ENCODE data around the gene ANKRD33.

DNA sequence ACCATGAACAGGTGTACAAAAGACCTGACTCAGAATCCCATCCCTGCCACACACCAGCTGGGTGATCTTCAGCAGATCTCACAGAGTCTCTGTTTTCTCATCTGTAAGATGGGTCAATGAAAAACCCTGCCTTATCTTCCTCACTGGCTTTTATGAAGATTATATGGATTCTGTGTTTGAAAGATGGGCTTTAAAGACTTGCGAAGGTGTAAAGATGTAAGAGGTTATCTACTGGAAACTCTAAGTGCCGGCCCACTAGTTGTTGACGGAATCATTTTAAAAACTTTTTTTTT is 15.3 kb upstream of the ANKRD33 start:
- TF ChIP-seq, protein P1, sequence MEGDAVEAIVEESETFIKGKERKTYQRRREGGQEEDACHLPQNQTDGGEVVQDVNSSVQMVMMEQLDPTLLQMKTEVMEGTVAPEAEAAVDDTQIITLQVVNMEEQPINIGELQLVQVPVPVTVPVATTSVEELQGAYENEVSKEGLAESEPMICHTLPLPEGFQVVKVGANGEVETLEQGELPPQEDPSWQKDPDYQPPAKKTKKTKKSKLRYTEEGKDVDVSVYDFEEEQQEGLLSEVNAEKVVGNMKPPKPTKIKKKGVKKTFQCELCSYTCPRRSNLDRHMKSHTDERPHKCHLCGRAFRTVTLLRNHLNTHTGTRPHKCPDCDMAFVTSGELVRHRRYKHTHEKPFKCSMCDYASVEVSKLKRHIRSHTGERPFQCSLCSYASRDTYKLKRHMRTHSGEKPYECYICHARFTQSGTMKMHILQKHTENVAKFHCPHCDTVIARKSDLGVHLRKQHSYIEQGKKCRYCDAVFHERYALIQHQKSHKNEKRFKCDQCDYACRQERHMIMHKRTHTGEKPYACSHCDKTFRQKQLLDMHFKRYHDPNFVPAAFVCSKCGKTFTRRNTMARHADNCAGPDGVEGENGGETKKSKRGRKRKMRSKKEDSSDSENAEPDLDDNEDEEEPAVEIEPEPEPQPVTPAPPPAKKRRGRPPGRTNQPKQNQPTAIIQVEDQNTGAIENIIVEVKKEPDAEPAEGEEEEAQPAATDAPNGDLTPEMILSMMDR (IDR thresholded peaks at IDR 0.05), result no peak
- TF ChIP-seq FOSL2 (IDR thresholded peaks at IDR 0.05; ENCODE audit: borderline replicate concordance, low read depth), result no peak
- no peak for TF ChIP-seq RAD21 (IDR thresholded peaks at IDR 0.05; ENCODE audit: low read length)
- TF ChIP-seq EP300 (IDR thresholded peaks at IDR 0.05; ENCODE audit: borderline replicate concordance in 1 of 2, low read depth in 1 of 2, low read length in 1 of 2), result no peak
- TF ChIP-seq, protein P2, sequence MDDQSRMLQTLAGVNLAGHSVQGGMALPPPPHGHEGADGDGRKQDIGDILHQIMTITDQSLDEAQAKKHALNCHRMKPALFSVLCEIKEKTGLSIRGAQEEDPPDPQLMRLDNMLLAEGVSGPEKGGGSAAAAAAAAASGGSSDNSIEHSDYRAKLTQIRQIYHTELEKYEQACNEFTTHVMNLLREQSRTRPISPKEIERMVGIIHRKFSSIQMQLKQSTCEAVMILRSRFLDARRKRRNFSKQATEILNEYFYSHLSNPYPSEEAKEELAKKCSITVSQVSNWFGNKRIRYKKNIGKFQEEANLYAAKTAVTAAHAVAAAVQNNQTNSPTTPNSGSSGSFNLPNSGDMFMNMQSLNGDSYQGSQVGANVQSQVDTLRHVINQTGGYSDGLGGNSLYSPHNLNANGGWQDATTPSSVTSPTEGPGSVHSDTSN (IDR thresholded peaks at IDR 0.05), result no peak
- no peak for TF ChIP-seq POLR2AphosphoS5 (IDR thresholded peaks at IDR 0.05; ENCODE audit: low read depth, low read length)
- TF ChIP-seq EZH2phosphoT487 (IDR thresholded peaks at IDR 0.05; ENCODE audit: borderline replicate concordance, low read depth), result no peak
- TF ChIP-seq, protein P3, sequence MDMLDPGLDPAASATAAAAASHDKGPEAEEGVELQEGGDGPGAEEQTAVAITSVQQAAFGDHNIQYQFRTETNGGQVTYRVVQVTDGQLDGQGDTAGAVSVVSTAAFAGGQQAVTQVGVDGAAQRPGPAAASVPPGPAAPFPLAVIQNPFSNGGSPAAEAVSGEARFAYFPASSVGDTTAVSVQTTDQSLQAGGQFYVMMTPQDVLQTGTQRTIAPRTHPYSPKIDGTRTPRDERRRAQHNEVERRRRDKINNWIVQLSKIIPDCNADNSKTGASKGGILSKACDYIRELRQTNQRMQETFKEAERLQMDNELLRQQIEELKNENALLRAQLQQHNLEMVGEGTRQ (IDR thresholded peaks at IDR 0.05; ENCODE audit: borderline replicate concordance, low read depth, low read length), result no peak
- TF ChIP-seq RCOR1 (IDR thresholded peaks at IDR 0.05; ENCODE audit: low read length), result no peak
- no peak for TF ChIP-seq FOXJ3 (CRISPR knock-in tag; IDR thresholded peaks at IDR 0.05)
- no peak for TF ChIP-seq SMC3 (IDR thresholded peaks at IDR 0.05; ENCODE audit: low read depth, low read length)
- TF ChIP-seq YY1 (IDR thresholded peaks at IDR 0.05; ENCODE audit: low read depth), result no peak

All from SK-N-SH (cell line).